Astrocyte of the spinal cord (primary cell): ENCODE results near the gene POU2F3.

Experiments
- DNase-seq: peaks from one replicate; pipeline ENCODE4 v3.0.0; 2011; ENCODE audit warnings: low read depth, low spot score
- H3K4me3 ChIP-seq: 2 replicates; pipeline ENCODE4 v1.5.1; 2011; ENCODE audit warnings: low read depth, mild to moderate bottlenecking, low read length, moderate library complexity
- CTCF ChIP-seq: IDR thresholded peaks from 2 replicates; pipeline ENCODE4 v1.5.1; 2012; ENCODE audit warnings: low read depth, mild to moderate bottlenecking, low read length, inconsistent platforms
- in situ Hi-C: cut with HindIII; loops from 2 replicates; pipeline ENCODE4 v1.10.0; 2017; ENCODE audit warnings: low sequenced_read_pairs

POU2F3 gene

GRCh38 chr11:120344302-120345004 is 104.5 kb downstream of the POU2F3 start:
- DNase-seq = peak; percentile 64
- in situ Hi-C loops = no loop called here
- no peak overlapping the region for H3K4me3 ChIP-seq
- TF ChIP-seq CTCF = no peak

DNA sequence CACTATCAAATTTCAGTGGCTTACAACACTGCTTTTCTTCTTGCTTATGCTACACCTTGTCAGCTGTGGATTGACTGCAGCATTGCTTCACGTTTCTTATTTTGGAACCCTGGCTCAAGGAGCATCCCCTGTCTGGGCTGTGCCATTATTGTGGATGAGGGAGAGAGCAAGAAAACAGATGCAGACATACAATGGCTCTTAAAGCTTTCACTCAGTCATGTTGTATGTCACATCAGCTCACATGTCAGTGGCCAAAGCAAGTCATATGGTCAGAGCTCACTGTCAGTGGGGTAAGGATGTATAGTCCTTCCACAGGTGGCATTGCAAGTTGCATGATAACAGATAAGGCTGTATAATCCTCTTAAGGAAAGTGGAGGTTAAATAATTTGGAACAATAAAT is 106.3 kb downstream of the POU2F3 start:
- DNase-seq = no peak
- no peak for TF ChIP-seq CTCF
- H3K4me3 ChIP-seq = no peak overlapping the region
- in situ Hi-C loops = no loop called here

- DNase-seq = no peak
- no peak for TF ChIP-seq CTCF
- H3K4me3 ChIP-seq = no peak overlapping the region
- in situ Hi-C loops = no loop called here
Measured at GRCh38 chr11:120350637-120351036, 110.7 kb downstream of the POU2F3 start.

DNA sequence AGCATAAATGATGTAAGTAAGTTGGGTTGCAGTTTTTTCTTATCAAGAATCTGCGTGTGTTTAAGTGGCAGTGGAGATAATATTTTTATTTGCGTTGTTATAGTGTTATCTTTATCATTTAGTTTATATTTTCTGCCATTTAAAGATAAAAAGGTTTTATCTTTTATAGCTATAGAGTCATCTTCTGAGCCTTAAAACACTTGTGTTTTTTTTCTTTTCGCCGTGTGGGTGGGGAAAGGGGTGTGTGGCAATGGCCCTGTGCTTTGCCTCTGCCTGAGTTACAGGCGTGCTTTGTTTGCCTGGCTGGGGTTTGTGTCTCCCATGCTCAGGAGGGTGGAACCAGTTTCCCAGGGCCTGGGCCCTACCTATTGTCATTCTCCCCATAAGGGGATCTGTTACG is 112.5 kb downstream of the POU2F3 start:
- in situ Hi-C loops = no loop called here
- TF ChIP-seq CTCF = no peak
- H3K4me3 ChIP-seq = no peak overlapping the region
- DNase-seq = no peak

DNA sequence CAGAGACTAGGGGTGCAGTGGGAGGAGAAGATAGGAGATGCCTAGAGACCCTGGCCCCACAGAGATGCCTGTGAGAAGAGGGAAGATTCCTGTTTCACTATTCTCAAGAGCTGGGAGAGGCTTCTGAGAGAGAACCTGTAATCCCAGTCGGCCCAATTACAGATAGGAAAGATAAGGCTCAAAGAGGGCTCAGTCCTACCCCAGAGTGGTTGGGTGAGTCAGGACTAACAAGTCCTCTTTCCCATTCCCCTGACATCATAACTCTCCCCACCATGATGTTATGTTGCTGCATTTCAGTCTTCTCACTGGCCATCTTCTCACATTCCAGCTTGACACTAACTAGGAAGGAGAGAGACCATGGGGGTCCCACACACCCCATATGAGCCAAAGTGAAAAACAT is 114.1 kb downstream of the POU2F3 start:
- no peak for DNase-seq
- TF ChIP-seq CTCF = no peak
- in situ Hi-C loops = no loop called here
- no peak overlapping the region for H3K4me3 ChIP-seq

DNA sequence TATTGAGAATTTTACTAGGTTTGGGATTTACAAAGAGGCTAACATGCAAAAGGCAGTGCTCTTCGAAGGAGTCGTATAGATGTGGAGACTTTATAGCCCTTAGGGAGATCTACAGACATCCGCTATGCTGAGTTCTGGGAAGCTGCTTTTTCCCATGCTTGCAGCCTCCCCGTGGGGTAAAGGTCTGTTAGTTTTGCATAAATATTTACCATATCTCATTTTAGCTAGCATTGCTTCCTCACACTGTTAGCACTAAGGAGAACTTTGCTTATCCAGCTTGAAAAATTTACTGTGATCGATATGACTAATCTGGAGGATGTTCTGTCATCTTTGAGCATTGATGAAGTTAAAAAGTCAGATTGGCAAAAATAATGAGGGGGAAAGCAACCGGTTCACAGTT is 114.8 kb downstream of the POU2F3 start:
- no peak for DNase-seq
- TF ChIP-seq CTCF = no peak
- in situ Hi-C loops = no loop called here
- no peak overlapping the region for H3K4me3 ChIP-seq
